Adrenal gland (tissue), 5 donors: ENCODE data around the gene ACTL7A.

Experiments used
- POLR2A ChIP-seq, 2 donors: fragments of 450-650 bp; IDR thresholded peaks; one replicate each; pipeline ENCODE4 v1.6.1; 2017; ENCODE audit warnings: antibody characterized with exemption in 2 of 2, mild to moderate bottlenecking in 2 of 2, moderate library complexity in 1 of 2
- TF ChIP-seq, protein P1 (sequence below), 6 experiments: fragments of 450-650 bp in 4 of 6; fragments of 200-600 bp in 2 of 6; sonication (generic) in 1 of 6; IDR thresholded peaks; 1 replicate in 5 of 6; 2 replicates in 1 of 6; pipeline versions ENCODE4 v1.5.1 to v1.8.0; 2016 to 2021; ENCODE audit warnings: antibody characterized with exemption in 6 of 6, mild to moderate bottlenecking in 2 of 6, moderate library complexity in 1 of 6
- donor health status: DM: no; HTN: no; CAD: no.

DNA sequence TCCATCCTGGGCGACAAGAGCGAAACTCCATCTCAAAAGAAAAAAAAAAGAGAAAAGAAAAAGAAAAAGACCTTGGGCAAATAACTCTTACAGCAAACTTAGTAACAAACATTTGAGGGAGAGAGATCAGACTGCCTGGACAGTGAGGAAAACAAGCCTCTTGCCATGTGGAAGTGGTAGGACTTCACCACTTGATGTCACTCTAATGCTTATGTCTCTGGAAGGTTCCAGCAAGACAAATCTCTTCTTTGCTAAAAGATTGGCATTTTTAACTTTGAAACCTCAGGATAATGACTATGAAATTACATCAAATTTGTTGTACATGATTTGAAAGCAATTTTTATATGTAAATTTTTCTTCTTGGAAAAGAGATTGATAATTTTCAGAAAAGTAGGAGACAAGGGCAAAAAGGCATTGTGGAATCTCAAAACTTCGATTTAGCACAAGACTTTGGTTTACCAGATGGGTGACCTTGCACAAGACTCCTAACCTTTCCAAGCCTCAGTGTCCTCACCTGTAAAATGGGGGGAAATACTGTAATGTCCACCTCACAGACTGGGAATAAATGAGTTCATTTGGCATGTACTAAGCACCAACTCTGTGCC, 11.7 kb upstream of the ACTL7A start:
- TF ChIP-seq, protein P1, sequence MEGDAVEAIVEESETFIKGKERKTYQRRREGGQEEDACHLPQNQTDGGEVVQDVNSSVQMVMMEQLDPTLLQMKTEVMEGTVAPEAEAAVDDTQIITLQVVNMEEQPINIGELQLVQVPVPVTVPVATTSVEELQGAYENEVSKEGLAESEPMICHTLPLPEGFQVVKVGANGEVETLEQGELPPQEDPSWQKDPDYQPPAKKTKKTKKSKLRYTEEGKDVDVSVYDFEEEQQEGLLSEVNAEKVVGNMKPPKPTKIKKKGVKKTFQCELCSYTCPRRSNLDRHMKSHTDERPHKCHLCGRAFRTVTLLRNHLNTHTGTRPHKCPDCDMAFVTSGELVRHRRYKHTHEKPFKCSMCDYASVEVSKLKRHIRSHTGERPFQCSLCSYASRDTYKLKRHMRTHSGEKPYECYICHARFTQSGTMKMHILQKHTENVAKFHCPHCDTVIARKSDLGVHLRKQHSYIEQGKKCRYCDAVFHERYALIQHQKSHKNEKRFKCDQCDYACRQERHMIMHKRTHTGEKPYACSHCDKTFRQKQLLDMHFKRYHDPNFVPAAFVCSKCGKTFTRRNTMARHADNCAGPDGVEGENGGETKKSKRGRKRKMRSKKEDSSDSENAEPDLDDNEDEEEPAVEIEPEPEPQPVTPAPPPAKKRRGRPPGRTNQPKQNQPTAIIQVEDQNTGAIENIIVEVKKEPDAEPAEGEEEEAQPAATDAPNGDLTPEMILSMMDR (IDR thresholded peaks at IDR 0.05): peak in 3 of 6 experiments; percentile 19 to 39 (median 27)
- TF ChIP-seq POLR2A (IDR thresholded peaks at IDR 0.05): no peak
